HepG2 (cell line): ENCODE measurements around the gene XAB2. TPM values are rescaled to one million over a fixed set of nuclear protein-coding genes. Genes with fewer than 3 reads are reported as not detected.

Experiments used
- ATAC-seq: fragments of 200-7000 bp; cut with Tn5 transposase; 3 replicates; pipeline ENCODE4 v1.9.1; 2020; ENCODE audit warnings: mild to moderate bottlenecking, moderate library complexity
- BruUV-seq: library from RNA; stranded (reverse); fragments of 400-500 nt; replicated peaks from 2 replicates; lab custom pipeline; 2021; lab: Mats Ljungman, UMichigan
- CTCF ChIA-PET: fragments of 300-600 bp; formaldehyde crosslinking; extraction: SDS; loops from one replicate; lab custom pipeline; 2021; ENCODE audit warnings: low total read pairs, inconsistent platforms, low intra/inter-chr PET ratio; lab: Yijun Ruan, JAX
- POLR2A ChIA-PET: fragments of 350-600 bp; sonication (Branson Sonifier 250); formaldehyde crosslinking; loops from one replicate; lab custom pipeline; 2020; ENCODE audit warnings: antibody characterized with exemption, inconsistent platforms; lab: Yijun Ruan, JAX
- DNase-seq: peaks from one replicate; pipeline ENCODE4 v3.0.0-alpha.2; 2015; ENCODE audit warnings: low spot score
- FAIRE-seq: peaks from 3 replicates; lab custom pipeline; 2011; peaks lifted over from hg19 to GRCh38; lab: Jason Lieb, UNC
- H2AFZ ChIP-seq: one replicate; pipeline ENCODE4 v1.6.1; 2011; ENCODE audit warnings: low read length, inconsistent platforms
- H3K27ac ChIP-seq: fragments of 300-600 bp; 3 replicates; pipeline ENCODE4 v1.8.0; 2011; ENCODE audit warnings: mixed run types, mild to moderate bottlenecking, mixed read lengths, low read length, inconsistent platforms; ENCODE audit not compliant: insufficient read depth; ENCODE audit errors: extremely low read length
- H3K27me3 ChIP-seq, 2 experiments: fragments of 200-600 bp in 1 of 2; 2 replicates in 1 of 2; 3 replicates in 1 of 2; pipeline versions ENCODE4 v1.6.0 to v1.8.0; 2011; ENCODE audit warnings: low read length in 2 of 2, mild to moderate bottlenecking in 2 of 2, moderate library complexity in 2 of 2, inconsistent platforms in 1 of 2; ENCODE audit not compliant: insufficient read depth in 2 of 2, control insufficient read depth in 1 of 2
- H3K36me3 ChIP-seq, 2 experiments: fragments of 200-600 bp in 1 of 2; replicated peaks in 1 of 2; 2 replicates in 1 of 2; 3 replicates in 1 of 2; pipeline versions ENCODE4 v1.5.1 to v1.8.0; 2011; ENCODE audit warnings: low read length in 2 of 2, inconsistent platforms in 1 of 2; ENCODE audit not compliant: insufficient read depth in 2 of 2, control insufficient read depth in 1 of 2
- H3K4me1 ChIP-seq: 2 replicates; pipeline ENCODE4 v1.5.1; 2012; ENCODE audit warnings: low read length, inconsistent platforms; ENCODE audit not compliant: insufficient read depth
- H3K4me2 ChIP-seq: 2 replicates; pipeline ENCODE4 v1.6.0; 2011; ENCODE audit warnings: low read depth, low read length, inconsistent platforms
- H3K4me3 ChIP-seq, 3 experiments: fragments of 200-600 bp in 1 of 3; sonication (generic), shearing (Covaris generic) in 1 of 3; replicated peaks in 1 of 3; 2 replicates each; pipeline ENCODE4 v1.5.1; 2011 to 2016; ENCODE audit warnings: low read length in 3 of 3, inconsistent platforms in 2 of 3, low read depth in 2 of 3, mild to moderate bottlenecking in 2 of 3, control low read depth in 1 of 3, mixed read lengths in 1 of 3; ENCODE audit not compliant: insufficient read depth in 1 of 3
- H3K79me2 ChIP-seq: one replicate; pipeline ENCODE4 v1.6.1; 2011; ENCODE audit warnings: low read length, inconsistent platforms; ENCODE audit not compliant: insufficient read depth
- H3K9ac ChIP-seq: 2 replicates; pipeline ENCODE4 v1.6.0; 2011; ENCODE audit warnings: mild to moderate bottlenecking, low read depth, low read length, inconsistent platforms; ENCODE audit not compliant: insufficient read depth
- H3K9me3 ChIP-seq: 2 replicates; pipeline ENCODE4 v1.5.1; 2012; ENCODE audit warnings: mild to moderate bottlenecking, low read length
- H4K20me1 ChIP-seq: 2 replicates; pipeline ENCODE4 v1.6.0; 2011; ENCODE audit warnings: inconsistent platforms, mild to moderate bottlenecking, low read length, moderate library complexity; ENCODE audit not compliant: insufficient read depth
- KAT8 ChIP-seq: IDR thresholded peaks from 2 replicates; pipeline ENCODE4 v1.6.1; 2016; ENCODE audit warnings: missing genetic modification reagents, missing compliant biosample characterization
- ZC3H13 ChIP-seq: sonication (generic); formaldehyde crosslinking; IDR thresholded peaks from 2 replicates; pipeline ENCODE4 v1.8.1; 2023; ENCODE audit warnings: mild to moderate bottlenecking, missing genetic modification reagents, moderate library complexity
- ZFP36L1 ChIP-seq: sonication (generic); formaldehyde crosslinking; IDR thresholded peaks from 2 replicates; pipeline ENCODE4 v1.8.0; 2022; ENCODE audit warnings: mild to moderate bottlenecking, missing genetic modification reagents, moderate library complexity
- ZNF34 ChIP-seq: sonication (generic); formaldehyde crosslinking; IDR thresholded peaks from 2 replicates; pipeline ENCODE4 v1.4.0; 2020; ENCODE audit warnings: mild to moderate bottlenecking, missing genetic modification reagents, borderline replicate concordance
- ZNF724P ChIP-seq: sonication (generic); formaldehyde crosslinking; IDR thresholded peaks from 2 replicates; pipeline ENCODE4 v1.8.0; 2022; ENCODE audit warnings: missing genetic modification reagents, borderline replicate concordance
- ZZZ3 ChIP-seq: sonication (generic); formaldehyde crosslinking; IDR thresholded peaks from 2 replicates; pipeline ENCODE4 v1.4.0; 2020; ENCODE audit warnings: missing genetic modification reagents, mild to moderate bottlenecking, borderline replicate concordance
- WGBS: methylation state at CpG from one replicate; pipeline ENCODE4 v1.1.6; 2017; ENCODE audit warnings: low lambda C conversion rate; 5-methylcytosine and 5-hydroxymethylcytosine counted together
- in situ Hi-C: cut with HindIII; loops from 2 replicates; pipeline ENCODE4 v1.10.0; 2017; ENCODE audit warnings: low pct_unique_long_range_greater_than_20kb; ENCODE audit not compliant: extremely low pct_ligation_motif_present
- intact Hi-C: fragments of 100-400 bp; cut with micrococcal nuclease; formaldehyde crosslinking; loops from one replicate; pipeline ENCODE4 v1.10.0; 2022; ENCODE audit not compliant: unreplicated experiment
- polyA plus RNA-seq, 8 experiments: library from polyadenylated mRNA; depleted of rRNA in 3 of 8; stranded (reverse) in 7 of 8; unstranded in 1 of 8; fragments of >200 nt; fragmentation: Illumina TruSeq in 4 of 8; extraction: Trizol in 4 of 8; gene quantifications; 2 replicates each; pipeline versions ENCODE4 v1.2.1 to v1.2.3, GENCODE V29; 2011 to 2016; ENCODE audit warnings: low read depth in 4 of 8, missing spikeins in 1 of 8, mixed read lengths in 1 of 8; ENCODE audit not compliant: insufficient read depth in 1 of 8
- total RNA-seq, 5 experiments: library from RNA; depleted of rRNA; stranded (reverse); fragments of >200 nt; fragmentation: Illumina TruSeq; extraction: Trizol; gene quantifications; 2 replicates each; pipeline ENCODE4 v1.2.3, GENCODE V29; 2016; ENCODE audit warnings: low read depth in 1 of 5
- TF ChIP-seq, protein P1 (sequence below): sonication (generic); formaldehyde crosslinking; IDR thresholded peaks from 2 replicates; pipeline ENCODE4 v1.4.0; 2020; ENCODE audit warnings: missing genetic modification reagents
- TF ChIP-seq, protein P2 (sequence below): sonication (generic); formaldehyde crosslinking; IDR thresholded peaks from 2 replicates; pipeline ENCODE4 v1.9.0; 2022; ENCODE audit warnings: low read depth, missing genetic modification reagents
- TF ChIP-seq, protein P3 (sequence below): IDR thresholded peaks from 2 replicates; pipeline ENCODE4 v1.6.1; 2016; ENCODE audit warnings: missing compliant biosample characterization, missing genetic modification reagents, borderline replicate concordance
- TF ChIP-seq, protein P4 (sequence below): sonication (generic); formaldehyde crosslinking; IDR thresholded peaks from 2 replicates; pipeline ENCODE4 v1.4.0; 2020; ENCODE audit warnings: mild to moderate bottlenecking, missing genetic modification reagents

Gene XAB2
- total and polyA plus RNA-seq, 2 of the 13 experiments (the other 11 are each of a cell fraction or from before 2014, with no cell fraction given): 6.2 to 23.9 TPM

DNA sequence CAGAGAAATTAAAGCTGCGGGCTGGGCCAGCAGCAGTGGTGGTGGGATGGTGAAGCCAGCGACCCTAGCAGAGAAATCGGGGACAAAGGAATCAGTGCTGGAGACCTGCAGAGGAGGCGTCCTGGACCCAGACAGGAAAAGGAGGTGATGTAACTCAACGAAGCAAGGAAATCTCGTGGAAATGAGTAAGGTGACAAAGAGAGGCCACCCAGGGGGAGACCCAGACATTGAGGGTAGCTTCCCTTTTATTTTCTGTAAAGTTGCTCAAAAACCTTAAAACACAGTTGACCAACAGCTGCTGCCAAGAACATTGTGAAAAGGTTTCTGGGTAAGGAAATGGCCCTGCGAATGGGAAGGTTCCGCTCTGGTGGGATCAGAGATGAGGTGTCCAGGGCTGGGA lies 26.2 kb upstream of the XAB2 start (continued):
- TF ChIP-seq, protein P1, sequence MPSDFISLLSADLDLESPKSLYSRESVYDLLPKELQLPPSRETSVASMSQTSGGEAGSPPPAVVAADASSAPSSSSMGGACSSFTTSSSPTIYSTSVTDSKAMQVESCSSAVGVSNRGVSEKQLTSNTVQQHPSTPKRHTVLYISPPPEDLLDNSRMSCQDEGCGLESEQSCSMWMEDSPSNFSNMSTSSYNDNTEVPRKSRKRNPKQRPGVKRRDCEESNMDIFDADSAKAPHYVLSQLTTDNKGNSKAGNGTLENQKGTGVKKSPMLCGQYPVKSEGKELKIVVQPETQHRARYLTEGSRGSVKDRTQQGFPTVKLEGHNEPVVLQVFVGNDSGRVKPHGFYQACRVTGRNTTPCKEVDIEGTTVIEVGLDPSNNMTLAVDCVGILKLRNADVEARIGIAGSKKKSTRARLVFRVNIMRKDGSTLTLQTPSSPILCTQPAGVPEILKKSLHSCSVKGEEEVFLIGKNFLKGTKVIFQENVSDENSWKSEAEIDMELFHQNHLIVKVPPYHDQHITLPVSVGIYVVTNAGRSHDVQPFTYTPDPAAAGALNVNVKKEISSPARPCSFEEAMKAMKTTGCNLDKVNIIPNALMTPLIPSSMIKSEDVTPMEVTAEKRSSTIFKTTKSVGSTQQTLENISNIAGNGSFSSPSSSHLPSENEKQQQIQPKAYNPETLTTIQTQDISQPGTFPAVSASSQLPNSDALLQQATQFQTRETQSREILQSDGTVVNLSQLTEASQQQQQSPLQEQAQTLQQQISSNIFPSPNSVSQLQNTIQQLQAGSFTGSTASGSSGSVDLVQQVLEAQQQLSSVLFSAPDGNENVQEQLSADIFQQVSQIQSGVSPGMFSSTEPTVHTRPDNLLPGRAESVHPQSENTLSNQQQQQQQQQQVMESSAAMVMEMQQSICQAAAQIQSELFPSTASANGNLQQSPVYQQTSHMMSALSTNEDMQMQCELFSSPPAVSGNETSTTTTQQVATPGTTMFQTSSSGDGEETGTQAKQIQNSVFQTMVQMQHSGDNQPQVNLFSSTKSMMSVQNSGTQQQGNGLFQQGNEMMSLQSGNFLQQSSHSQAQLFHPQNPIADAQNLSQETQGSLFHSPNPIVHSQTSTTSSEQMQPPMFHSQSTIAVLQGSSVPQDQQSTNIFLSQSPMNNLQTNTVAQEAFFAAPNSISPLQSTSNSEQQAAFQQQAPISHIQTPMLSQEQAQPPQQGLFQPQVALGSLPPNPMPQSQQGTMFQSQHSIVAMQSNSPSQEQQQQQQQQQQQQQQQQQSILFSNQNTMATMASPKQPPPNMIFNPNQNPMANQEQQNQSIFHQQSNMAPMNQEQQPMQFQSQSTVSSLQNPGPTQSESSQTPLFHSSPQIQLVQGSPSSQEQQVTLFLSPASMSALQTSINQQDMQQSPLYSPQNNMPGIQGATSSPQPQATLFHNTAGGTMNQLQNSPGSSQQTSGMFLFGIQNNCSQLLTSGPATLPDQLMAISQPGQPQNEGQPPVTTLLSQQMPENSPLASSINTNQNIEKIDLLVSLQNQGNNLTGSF (CRISPR knock-in tag): no peak

DNA sequence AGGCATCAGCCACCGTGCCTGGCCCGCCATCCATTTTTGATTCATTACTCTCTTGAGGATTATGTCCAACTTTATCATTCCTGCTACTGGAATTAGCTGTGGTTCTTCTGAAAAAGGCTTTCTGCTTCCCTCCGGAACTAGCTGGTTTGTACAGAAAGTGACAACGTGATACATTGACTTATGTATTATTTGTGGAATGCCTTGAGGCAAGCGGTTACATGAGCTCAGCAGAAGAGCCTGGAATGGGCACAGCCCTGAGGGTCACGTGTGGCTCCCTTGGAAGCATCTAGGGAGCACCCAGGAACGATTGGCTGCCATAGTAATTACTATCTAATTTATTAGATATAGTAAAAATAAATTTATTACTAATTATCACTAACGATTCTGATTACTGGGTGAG lies 25.1 kb upstream of the XAB2 start:
- ATAC-seq (no peak), FAIRE-seq (no peak), DNase-seq (no peak)
- in situ Hi-C loops: no loop called here
- WGBS: 34% methylated on average over 8 of the region's 8 CpGs
- Histone ChIP-seq H4K20me1 (no peaks in the 10 kb centered on the region), H3K4me3 (no peak overlapping the region), H3K79me2 (no peaks in the 10 kb centered on the region), H3K4me2 (no peak overlapping the region), H3K27me3 (no peaks in the 10 kb centered on the region; a peak in 1 of 5 replicates), H2AFZ (no peak overlapping the region), H3K4me1 (peaks cover 21% of the 10 kb centered on the region), H3K27ac (no peak overlapping the region), H3K9me3 (no peaks in the 10 kb centered on the region), H3K9ac (no peak overlapping the region), H3K36me3 (no peaks in the 10 kb centered on the region)
- no TSS peak for BruUV-seq
- intact Hi-C loops: no loop called here
- ChIA-PET CTCF (no interaction called here), POLR2A (no interaction called here)
- TF ChIP-seq ZZZ3 (no peak), KAT8 (CRISPR knock-in tag) (no peak), ZNF724P (no peak), ZFP36L1 (CRISPR knock-in tag) (no peak), ZC3H13 (CRISPR knock-in tag) (no peak), ZNF34 (CRISPR knock-in tag) (no peak)
- TF ChIP-seq, protein P2, sequence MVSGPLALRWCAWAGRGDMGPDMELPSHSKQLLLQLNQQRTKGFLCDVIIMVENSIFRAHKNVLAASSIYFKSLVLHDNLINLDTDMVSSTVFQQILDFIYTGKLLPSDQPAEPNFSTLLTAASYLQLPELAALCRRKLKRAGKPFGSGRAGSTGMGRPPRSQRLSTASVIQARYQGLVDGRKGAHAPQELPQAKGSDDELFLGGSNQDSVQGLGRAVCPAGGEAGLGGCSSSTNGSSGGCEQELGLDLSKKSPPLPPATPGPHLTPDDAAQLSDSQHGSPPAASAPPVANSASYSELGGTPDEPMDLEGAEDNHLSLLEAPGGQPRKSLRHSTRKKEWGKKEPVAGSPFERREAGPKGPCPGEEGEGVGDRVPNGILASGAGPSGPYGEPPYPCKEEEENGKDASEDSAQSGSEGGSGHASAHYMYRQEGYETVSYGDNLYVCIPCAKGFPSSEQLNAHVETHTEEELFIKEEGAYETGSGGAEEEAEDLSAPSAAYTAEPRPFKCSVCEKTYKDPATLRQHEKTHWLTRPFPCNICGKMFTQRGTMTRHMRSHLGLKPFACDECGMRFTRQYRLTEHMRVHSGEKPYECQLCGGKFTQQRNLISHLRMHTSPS (CRISPR knock-in tag): no peak
- TF ChIP-seq, protein P3, sequence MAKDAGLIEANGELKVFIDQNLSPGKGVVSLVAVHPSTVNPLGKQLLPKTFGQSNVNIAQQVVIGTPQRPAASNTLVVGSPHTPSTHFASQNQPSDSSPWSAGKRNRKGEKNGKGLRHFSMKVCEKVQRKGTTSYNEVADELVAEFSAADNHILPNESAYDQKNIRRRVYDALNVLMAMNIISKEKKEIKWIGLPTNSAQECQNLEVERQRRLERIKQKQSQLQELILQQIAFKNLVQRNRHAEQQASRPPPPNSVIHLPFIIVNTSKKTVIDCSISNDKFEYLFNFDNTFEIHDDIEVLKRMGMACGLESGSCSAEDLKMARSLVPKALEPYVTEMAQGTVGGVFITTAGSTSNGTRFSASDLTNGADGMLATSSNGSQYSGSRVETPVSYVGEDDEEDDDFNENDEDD: no peak
- TF ChIP-seq, protein P4, sequence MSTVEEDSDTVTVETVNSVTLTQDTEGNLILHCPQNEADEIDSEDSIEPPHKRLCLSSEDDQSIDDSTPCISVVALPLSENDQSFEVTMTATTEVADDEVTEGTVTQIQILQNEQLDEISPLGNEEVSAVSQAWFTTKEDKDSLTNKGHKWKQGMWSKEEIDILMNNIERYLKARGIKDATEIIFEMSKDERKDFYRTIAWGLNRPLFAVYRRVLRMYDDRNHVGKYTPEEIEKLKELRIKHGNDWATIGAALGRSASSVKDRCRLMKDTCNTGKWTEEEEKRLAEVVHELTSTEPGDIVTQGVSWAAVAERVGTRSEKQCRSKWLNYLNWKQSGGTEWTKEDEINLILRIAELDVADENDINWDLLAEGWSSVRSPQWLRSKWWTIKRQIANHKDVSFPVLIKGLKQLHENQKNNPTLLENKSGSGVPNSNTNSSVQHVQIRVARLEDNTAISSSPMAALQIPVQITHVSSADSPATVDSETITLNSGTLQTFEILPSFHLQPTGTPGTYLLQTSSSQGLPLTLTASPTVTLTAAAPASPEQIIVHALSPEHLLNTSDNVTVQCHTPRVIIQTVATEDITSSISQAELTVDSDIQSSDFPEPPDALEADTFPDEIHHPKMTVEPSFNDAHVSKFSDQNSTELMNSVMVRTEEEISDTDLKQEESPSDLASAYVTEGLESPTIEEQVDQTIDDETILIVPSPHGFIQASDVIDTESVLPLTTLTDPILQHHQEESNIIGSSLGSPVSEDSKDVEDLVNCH: no peak
